ENCODE data around the gene ELK4. TPM values are rescaled to one million over a fixed set of nuclear protein-coding genes. Genes with fewer than 3 reads are reported as not detected.

Gene ELK4
- total RNA-seq, 2 experiments from 2014 or later: 80.6 to 83.0 TPM

- H3K27ac Mint-ChIP-seq: no peak overlapping the region
- no peaks in the 10 kb centered on the region for H3K36me3 Mint-ChIP-seq (ENCODE audit: low read depth)
- DNase-seq: no peak
- no peaks in the 10 kb centered on the region for H3K9me3 Mint-ChIP-seq
- H3K4me3 Mint-ChIP-seq: no peak overlapping the region
- H3K4me1 Mint-ChIP-seq: peaks cover 7% of the 10 kb centered on the region
- peaks cover 11% of the 10 kb centered on the region for H3K27me3 Mint-ChIP-seq
- POLR2A ChIA-PET: interaction anchor here (1.7 kb wide), 1 partner anchor 13 kb away, joined by 4 read pairs; no protein-coding TSS in a partner anchor
- CTCF ChIA-PET: interaction anchor here (0.6 to 1.5 kb wide), 4 partner anchors 9 to 111 kb away, joined by 3 to 4 read pairs (median 4); partner anchors contain the start of gene SLC45A3
Measured at GRCh38 chr1:205670611-205671430, 39.0 kb upstream of the ELK4 start.

- H3K4me1 Mint-ChIP-seq: peaks cover 7% of the 10 kb centered on the region
- ChIA-PET CTCF (interaction anchor here (1.5 kb wide), 1 partner anchor 10 kb away, joined by 3 read pairs; no protein-coding TSS in a partner anchor), POLR2A (interaction anchor here (1.7 kb wide), 1 partner anchor 12 kb away, joined by 4 read pairs; no protein-coding TSS in a partner anchor)
- no peak overlapping the region for H3K27ac Mint-ChIP-seq
- DNase-seq: no peak
- H3K4me3 Mint-ChIP-seq: no peak overlapping the region
- H3K36me3 Mint-ChIP-seq (ENCODE audit: low read depth): no peaks in the 10 kb centered on the region
- no peaks in the 10 kb centered on the region for H3K9me3 Mint-ChIP-seq
- H3K27me3 Mint-ChIP-seq: peaks cover 11% of the 10 kb centered on the region
Measured at GRCh38 chr1:205670150-205670446, 38.3 kb upstream of the ELK4 start.

GRCh38 chr1:205669341-205670149, 37.7 kb upstream of the ELK4 start:
- Mint-ChIP-seq H3K9me3 (no peaks in the 10 kb centered on the region), H3K27me3 (peaks cover 11% of the 10 kb centered on the region), H3K27ac (no peak overlapping the region), H3K4me1 (peaks cover 7% of the 10 kb centered on the region), H3K36me3 (ENCODE audit: low read depth) (no peaks in the 10 kb centered on the region), H3K4me3 (no peak overlapping the region)
- no peak for DNase-seq
- CTCF ChIA-PET: interaction anchor here (1.5 kb wide), 1 partner anchor 10 kb away, joined by 3 read pairs; no protein-coding TSS in a partner anchor
- POLR2A ChIA-PET: no interaction called here

GRCh38 chr1:205668951-205669340, 37.1 kb upstream of the ELK4 start:
- no peak overlapping the region for H3K27ac Mint-ChIP-seq
- no peaks in the 10 kb centered on the region for H3K36me3 Mint-ChIP-seq (ENCODE audit: low read depth)
- no peak overlapping the region for H3K4me3 Mint-ChIP-seq
- peaks cover 11% of the 10 kb centered on the region for H3K27me3 Mint-ChIP-seq
- ChIA-PET POLR2A (no interaction called here), CTCF (interaction anchor here (2.5 kb wide), 1 partner anchor 11 kb away, joined by 14 read pairs; no protein-coding TSS in a partner anchor)
- peaks cover 10% of the 10 kb centered on the region for H3K4me1 Mint-ChIP-seq
- no peaks in the 10 kb centered on the region for H3K9me3 Mint-ChIP-seq
- DNase-seq: no peak

GRCh38 chr1:205667909-205668643, 36.3 kb upstream of the ELK4 start:
- Mint-ChIP-seq H3K27ac (no peak overlapping the region), H3K4me1 (peaks cover 10% of the 10 kb centered on the region), H3K36me3 (ENCODE audit: low read depth) (no peaks in the 10 kb centered on the region), H3K27me3 (peaks cover 11% of the 10 kb centered on the region), H3K4me3 (no peak overlapping the region), H3K9me3 (no peaks in the 10 kb centered on the region)
- DNase-seq: no peak
- ChIA-PET POLR2A (no interaction called here), CTCF (interaction anchor here (1.6 to 2.5 kb wide), 2 partner anchors 10 to 12 kb away, joined by 3 to 14 read pairs; no protein-coding TSS in a partner anchor)

- Mint-ChIP-seq H3K27me3 (peaks cover 5% of the 10 kb centered on the region), H3K4me1 (peaks cover 2% of the 10 kb centered on the region), H3K4me3 (no peak overlapping the region), H3K36me3 (ENCODE audit: low read depth) (no peaks in the 10 kb centered on the region), H3K9me3 (no peaks in the 10 kb centered on the region), H3K27ac (no peak overlapping the region)
- ChIA-PET POLR2A (no interaction called here), CTCF (interaction anchor here (0.6 to 2.5 kb wide), 4 partner anchors 8 to 356 kb away, joined by 3 to 14 read pairs (median 6); no protein-coding TSS in a partner anchor)
- DNase-seq: no peak
Measured at GRCh38 chr1:205666372-205667166, 34.8 kb upstream of the ELK4 start.

- Mint-ChIP-seq H3K27me3 (peaks cover 5% of the 10 kb centered on the region), H3K27ac (no peak overlapping the region), H3K36me3 (ENCODE audit: low read depth) (no peaks in the 10 kb centered on the region), H3K4me1 (peaks cover 2% of the 10 kb centered on the region), H3K9me3 (no peaks in the 10 kb centered on the region), H3K4me3 (no peak overlapping the region)
- ChIA-PET CTCF (interaction anchor here (0.6 to 1.0 kb wide), 2 partner anchors 8 to 74 kb away, joined by 5 to 7 read pairs; no protein-coding TSS in a partner anchor), POLR2A (no interaction called here)
- no peak for DNase-seq
Measured at GRCh38 chr1:205665201-205666045, 33.6 kb upstream of the ELK4 start.

- no peaks in the 10 kb centered on the region for H3K9me3 Mint-ChIP-seq
- H3K4me1 Mint-ChIP-seq: peaks cover 2% of the 10 kb centered on the region
- no peaks in the 10 kb centered on the region for H3K36me3 Mint-ChIP-seq (ENCODE audit: low read depth)
- peaks cover 5% of the 10 kb centered on the region for H3K27me3 Mint-ChIP-seq
- ChIA-PET POLR2A (no interaction called here), CTCF (interaction anchor here (1.0 kb wide), 1 partner anchor 73 kb away, joined by 5 read pairs; no protein-coding TSS in a partner anchor)
- no peak for DNase-seq
- no peak overlapping the region for H3K27ac Mint-ChIP-seq
- no peak overlapping the region for H3K4me3 Mint-ChIP-seq
Measured at GRCh38 chr1:205664399-205665017, 32.7 kb upstream of the ELK4 start.

- CTCF ChIA-PET: interaction anchor here (10.0 kb wide), 1 partner anchor 49 kb away, joined by 158 read pairs; no protein-coding TSS in a partner anchor
- Mint-ChIP-seq H3K4me3 (no peak overlapping the region), H3K4me1 (peaks cover 6% of the 10 kb centered on the region), H3K9me3 (no peaks in the 10 kb centered on the region), H3K36me3 (ENCODE audit: low read depth) (no peaks in the 10 kb centered on the region), H3K27ac (no peak overlapping the region), H3K27me3 (peaks cover 4% of the 10 kb centered on the region)
- no peak for DNase-seq
- POLR2A ChIA-PET: no interaction called here
Measured at GRCh38 chr1:205663286-205663936, 31.6 kb upstream of the ELK4 start.

- DNase-seq: no peak
- Mint-ChIP-seq H3K4me1 (peaks cover 6% of the 10 kb centered on the region), H3K36me3 (ENCODE audit: low read depth) (no peaks in the 10 kb centered on the region), H3K4me3 (no peak overlapping the region), H3K9me3 (no peaks in the 10 kb centered on the region), H3K27ac (no peak overlapping the region), H3K27me3 (no peaks in the 10 kb centered on the region)
- ChIA-PET POLR2A (interaction anchor here (1.4 kb wide), 1 partner anchor 17 kb away, joined by 3 read pairs; the partner anchor contains the start of gene SLC45A3), CTCF (interaction anchor here (10.0 kb wide), 1 partner anchor 50 kb away, joined by 158 read pairs; no protein-coding TSS in a partner anchor)
Measured at GRCh38 chr1:205662791-205663190, 31.0 kb upstream of the ELK4 start.
